Gastrocnemius medialis (tissue), 4 donors: ENCODE results near the gene DXO.
"Not testable (repeated sequence)": the region's sequence is repeated elsewhere in the genome, so short reads cannot be mapped to it uniquely, and the experiment has no call there.

Experiments
- POLR2A ChIP-seq, 2 donors: fragments of 450-650 bp; IDR thresholded peaks; one replicate each; pipeline ENCODE4 v1.6.1; 2017; ENCODE audit warnings: antibody characterized with exemption in 2 of 2, mild to moderate bottlenecking in 2 of 2, moderate library complexity in 2 of 2
- TF ChIP-seq, protein P1 (sequence below), 5 experiments: fragments of 450-650 bp in 3 of 5; fragments of 200-600 bp in 2 of 5; sonication (generic) in 2 of 5; IDR thresholded peaks in 4 of 5; conservative IDR thresholded peaks in 1 of 5; 1 replicate in 4 of 5; 2 replicates in 1 of 5; pipeline ENCODE4 v1.5.1; 2016 to 2019; ENCODE audit warnings: antibody characterized with exemption in 5 of 5, mild to moderate bottlenecking in 3 of 5, moderate library complexity in 3 of 5

DNA sequence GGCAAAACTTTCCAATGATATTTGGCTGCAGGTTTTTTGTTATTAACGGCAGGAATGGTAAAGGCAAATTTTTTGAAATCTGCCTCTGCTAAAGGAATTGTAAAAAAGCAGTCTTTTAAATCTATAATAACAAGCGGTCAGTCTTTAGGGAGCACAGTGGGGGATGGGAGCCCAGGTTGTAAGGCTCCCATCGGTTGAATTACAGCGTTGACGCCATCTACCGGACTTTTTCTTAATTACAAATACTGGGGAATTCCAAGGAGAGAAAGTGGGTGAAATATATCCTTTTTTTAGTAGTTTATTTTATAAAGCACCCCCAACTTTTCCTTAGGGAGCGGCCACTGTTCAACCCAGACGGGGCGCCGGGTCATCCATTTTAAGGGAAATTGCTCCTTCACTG is 17.4 kb upstream of the DXO start:
- TF ChIP-seq, protein P1, sequence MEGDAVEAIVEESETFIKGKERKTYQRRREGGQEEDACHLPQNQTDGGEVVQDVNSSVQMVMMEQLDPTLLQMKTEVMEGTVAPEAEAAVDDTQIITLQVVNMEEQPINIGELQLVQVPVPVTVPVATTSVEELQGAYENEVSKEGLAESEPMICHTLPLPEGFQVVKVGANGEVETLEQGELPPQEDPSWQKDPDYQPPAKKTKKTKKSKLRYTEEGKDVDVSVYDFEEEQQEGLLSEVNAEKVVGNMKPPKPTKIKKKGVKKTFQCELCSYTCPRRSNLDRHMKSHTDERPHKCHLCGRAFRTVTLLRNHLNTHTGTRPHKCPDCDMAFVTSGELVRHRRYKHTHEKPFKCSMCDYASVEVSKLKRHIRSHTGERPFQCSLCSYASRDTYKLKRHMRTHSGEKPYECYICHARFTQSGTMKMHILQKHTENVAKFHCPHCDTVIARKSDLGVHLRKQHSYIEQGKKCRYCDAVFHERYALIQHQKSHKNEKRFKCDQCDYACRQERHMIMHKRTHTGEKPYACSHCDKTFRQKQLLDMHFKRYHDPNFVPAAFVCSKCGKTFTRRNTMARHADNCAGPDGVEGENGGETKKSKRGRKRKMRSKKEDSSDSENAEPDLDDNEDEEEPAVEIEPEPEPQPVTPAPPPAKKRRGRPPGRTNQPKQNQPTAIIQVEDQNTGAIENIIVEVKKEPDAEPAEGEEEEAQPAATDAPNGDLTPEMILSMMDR (IDR thresholded peaks at IDR 0.05 in 4 of 5, conservative IDR thresholded peaks at IDR 0.05 in 1 of 5) = not testable (repeated sequence)
- TF ChIP-seq POLR2A (IDR thresholded peaks at IDR 0.05) = not testable (repeated sequence)
